SK-N-MC (cell line): ENCODE results near the gene FLG2.
"Not testable (repeated sequence)": the region's sequence is repeated elsewhere in the genome, so short reads cannot be mapped to it uniquely, and the experiment has no call there.

Experiments
- DNase-seq: peaks from one replicate; pipeline ENCODE4 v3.0.0-alpha.2; 2011; ENCODE audit warnings: low read depth, low spot score
- H3K27ac ChIP-seq: fragments of 200-600 bp; sonication (generic); 2 replicates; pipeline ENCODE4 v1.5.1; 2016; ENCODE audit warnings: mixed run types
- H3K36me3 ChIP-seq: fragments of 200-600 bp; sonication (generic); 2 replicates; pipeline ENCODE4 v1.6.1; 2017; ENCODE audit warnings: antibody characterized with exemption, low read length, mixed read lengths; ENCODE audit not compliant: insufficient read depth
- H3K4me3 ChIP-seq: fragments of 200-600 bp; sonication (generic); 2 replicates; pipeline ENCODE4 v1.5.1; 2016
- H3K9ac ChIP-seq: fragments of 200-600 bp; sonication (generic); 2 replicates; pipeline ENCODE4 v1.8.0; 2017; ENCODE audit warnings: mixed run types, mixed read lengths; ENCODE audit not compliant: insufficient read length
- H3K9me3 ChIP-seq: fragments of 200-600 bp; sonication (generic); 2 replicates; pipeline ENCODE4 v1.6.1; 2017; ENCODE audit warnings: low read depth, mild to moderate bottlenecking, antibody characterized with exemption, low read length, moderate library complexity, mixed read lengths

Gene FLG2

GRCh38 chr1:152303139-152303872 is 56.5 kb downstream of the FLG2 start:
- H3K9ac ChIP-seq, H3K36me3 ChIP-seq, H3K4me3 ChIP-seq, H3K9me3 ChIP-seq, H3K27ac ChIP-seq, DNase-seq: not testable (repeated sequence)
